Measurements from ENCODE around the gene LMOD2. TPM values are rescaled to one million over a fixed set of nuclear protein-coding genes. Genes with fewer than 3 reads are reported as not detected.

Gene LMOD2
- total RNA-seq, 2 experiments from 2014 or later: not detected

DNA sequence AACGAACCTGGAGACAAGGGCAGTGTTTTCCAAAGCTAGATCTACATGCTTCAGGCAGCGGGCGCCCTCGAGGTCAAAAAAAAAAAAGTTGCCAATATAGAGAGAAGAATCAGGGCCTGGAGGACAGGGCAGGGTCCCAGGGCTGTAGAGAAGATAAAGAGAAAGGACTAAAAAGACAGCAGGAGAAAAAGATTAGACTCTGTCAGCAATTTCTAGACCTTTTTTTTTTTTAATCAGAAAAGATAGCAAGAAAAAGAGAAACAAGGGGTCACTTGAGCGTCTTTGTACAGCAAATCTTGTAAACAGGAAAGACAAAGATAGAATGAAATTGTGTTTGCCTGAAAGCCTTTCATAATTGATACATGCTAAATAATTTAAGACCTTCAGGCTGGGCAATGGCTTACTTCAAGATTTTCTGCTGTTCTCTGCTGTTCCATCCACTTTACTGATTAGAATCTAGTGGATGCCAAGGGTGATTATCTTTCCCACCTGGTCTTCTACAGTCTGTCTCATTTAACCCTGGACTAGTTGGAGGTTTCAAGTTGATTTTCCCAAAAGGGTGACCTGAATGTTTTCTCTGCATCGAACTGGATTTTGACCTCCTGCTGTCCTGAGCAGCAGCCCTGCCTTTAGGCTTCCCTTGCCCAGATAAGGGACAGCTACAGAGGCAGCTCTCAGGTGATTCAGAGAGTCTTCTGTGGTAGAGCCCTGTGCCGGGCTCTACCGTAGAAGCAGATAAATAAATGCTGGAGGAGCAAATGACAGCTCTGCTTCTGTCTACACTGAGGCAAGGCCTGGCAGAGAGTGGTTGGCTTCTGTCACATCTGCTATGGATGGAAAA lies 5.1 kb downstream of the LMOD2 start:
- H3K27ac Mint-ChIP-seq: no peak overlapping the region
- Histone ChIP-seq H3K9me3 (ENCODE audit: control insufficient read depth in 1 of 2, insufficient read depth in 1 of 2, low read length in 2 of 2) (no peaks in the 10 kb centered on the region), H3K4me1 (ENCODE audit: insufficient read depth, low read length) (no peaks in the 10 kb centered on the region), H3K27me3 (ENCODE audit: control insufficient read depth in 1 of 2, insufficient read depth in 2 of 2, low read length in 2 of 2) (peaks cover 5 to 10% of the 10 kb centered on the region in 2 experiments), H3K36me3 (ENCODE audit: insufficient read depth, low read length) (no peaks in the 10 kb centered on the region), H3K4me3 (ENCODE audit: low read length) (no peak overlapping the region), H3K27ac (ENCODE audit: low read depth in 1 of 2, low read length in 2 of 2) (no peak overlapping the region)
- DNase-seq: no peak
- no peaks in the 10 kb centered on the region for H3K36me3 Mint-ChIP-seq (ENCODE audit: low read depth)
- no peaks in the 10 kb centered on the region for H3K9me3 Mint-ChIP-seq
- intact Hi-C loops (cut with DNase I, micrococcal nuclease): no loop called here
- TF ChIP-seq, protein P1, sequence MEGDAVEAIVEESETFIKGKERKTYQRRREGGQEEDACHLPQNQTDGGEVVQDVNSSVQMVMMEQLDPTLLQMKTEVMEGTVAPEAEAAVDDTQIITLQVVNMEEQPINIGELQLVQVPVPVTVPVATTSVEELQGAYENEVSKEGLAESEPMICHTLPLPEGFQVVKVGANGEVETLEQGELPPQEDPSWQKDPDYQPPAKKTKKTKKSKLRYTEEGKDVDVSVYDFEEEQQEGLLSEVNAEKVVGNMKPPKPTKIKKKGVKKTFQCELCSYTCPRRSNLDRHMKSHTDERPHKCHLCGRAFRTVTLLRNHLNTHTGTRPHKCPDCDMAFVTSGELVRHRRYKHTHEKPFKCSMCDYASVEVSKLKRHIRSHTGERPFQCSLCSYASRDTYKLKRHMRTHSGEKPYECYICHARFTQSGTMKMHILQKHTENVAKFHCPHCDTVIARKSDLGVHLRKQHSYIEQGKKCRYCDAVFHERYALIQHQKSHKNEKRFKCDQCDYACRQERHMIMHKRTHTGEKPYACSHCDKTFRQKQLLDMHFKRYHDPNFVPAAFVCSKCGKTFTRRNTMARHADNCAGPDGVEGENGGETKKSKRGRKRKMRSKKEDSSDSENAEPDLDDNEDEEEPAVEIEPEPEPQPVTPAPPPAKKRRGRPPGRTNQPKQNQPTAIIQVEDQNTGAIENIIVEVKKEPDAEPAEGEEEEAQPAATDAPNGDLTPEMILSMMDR (IDR thresholded peaks at IDR 0.05): no peak
- no peak for ATAC-seq (ENCODE audit: poor library complexity)
- ChIA-PET CTCF (interaction anchor here (0.9 kb wide), 1 partner anchor 12 kb away, joined by 3 read pairs; no protein-coding TSS in a partner anchor), POLR2A (no interaction called here)
- no peak overlapping the region for H3K4me3 Mint-ChIP-seq
- H3K4me1 Mint-ChIP-seq (ENCODE audit: low read depth): no peaks in the 10 kb centered on the region
- H3K27me3 Mint-ChIP-seq: peaks cover 50% of the 10 kb centered on the region

DNA sequence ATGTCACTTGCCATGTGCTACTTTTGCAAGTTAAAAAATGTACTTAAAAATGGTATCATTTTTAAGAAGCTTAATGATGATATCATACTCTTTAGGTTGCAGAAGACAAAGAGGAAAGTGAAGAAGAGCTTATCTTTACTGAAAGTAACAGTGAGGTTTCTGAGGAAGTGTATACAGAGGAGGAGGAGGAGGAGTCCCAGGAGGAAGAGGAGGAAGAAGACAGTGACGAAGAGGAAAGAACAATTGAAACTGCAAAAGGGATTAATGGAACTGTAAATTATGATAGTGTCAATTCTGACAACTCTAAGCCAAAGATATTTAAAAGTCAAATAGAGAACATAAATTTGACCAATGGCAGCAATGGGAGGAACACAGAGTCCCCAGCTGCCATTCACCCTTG lies 6.1 kb downstream of the LMOD2 start:
- H3K4me1 ChIP-seq (ENCODE audit: insufficient read depth, low read length): no peaks in the 10 kb centered on the region
- Mint-ChIP-seq H3K27ac (no peak overlapping the region), H3K27me3 (peaks cover 48% of the 10 kb centered on the region), H3K9me3 (no peaks in the 10 kb centered on the region), H3K4me1 (ENCODE audit: low read depth) (no peaks in the 10 kb centered on the region), H3K4me3 (no peak overlapping the region), H3K36me3 (ENCODE audit: low read depth) (no peaks in the 10 kb centered on the region)
- H3K27me3 ChIP-seq (ENCODE audit: control insufficient read depth in 1 of 2, insufficient read depth in 2 of 2, low read length in 2 of 2): peaks cover 5 to 10% of the 10 kb centered on the region in 2 experiments
- TF ChIP-seq, protein P1 (IDR thresholded peaks at IDR 0.05): no peak
- no peaks in the 10 kb centered on the region for H3K9me3 ChIP-seq (ENCODE audit: control insufficient read depth in 1 of 2, insufficient read depth in 1 of 2, low read length in 2 of 2)
- ChIA-PET CTCF (interaction anchor here (0.9 kb wide), 1 partner anchor 13 kb away, joined by 3 read pairs; no protein-coding TSS in a partner anchor), POLR2A (no interaction called here)
- ATAC-seq (ENCODE audit: poor library complexity) (no peak), DNase-seq (no peak)
- H3K27ac ChIP-seq (ENCODE audit: low read depth in 1 of 2, low read length in 2 of 2): no peak overlapping the region
- intact Hi-C loops (cut with DNase I, micrococcal nuclease): no loop called here
- no peaks in the 10 kb centered on the region for H3K36me3 ChIP-seq (ENCODE audit: insufficient read depth, low read length)
- no peak overlapping the region for H3K4me3 ChIP-seq (ENCODE audit: low read length)

DNA sequence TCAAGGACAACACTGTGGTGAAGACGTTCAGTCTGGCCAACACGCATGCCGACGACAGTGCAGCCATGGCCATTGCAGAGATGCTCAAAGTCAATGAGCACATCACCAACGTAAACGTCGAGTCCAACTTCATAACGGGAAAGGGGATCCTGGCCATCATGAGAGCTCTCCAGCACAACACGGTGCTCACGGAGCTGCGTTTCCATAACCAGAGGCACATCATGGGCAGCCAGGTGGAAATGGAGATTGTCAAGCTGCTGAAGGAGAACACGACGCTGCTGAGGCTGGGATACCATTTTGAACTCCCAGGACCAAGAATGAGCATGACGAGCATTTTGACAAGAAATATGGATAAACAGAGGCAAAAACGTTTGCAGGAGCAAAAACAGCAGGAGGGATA lies 6.6 kb downstream of the LMOD2 start:
- no peak overlapping the region for H3K27ac ChIP-seq (ENCODE audit: low read depth in 1 of 2, low read length in 2 of 2)
- no peaks in the 10 kb centered on the region for H3K9me3 Mint-ChIP-seq
- no peaks in the 10 kb centered on the region for H3K4me1 Mint-ChIP-seq (ENCODE audit: low read depth)
- H3K9me3 ChIP-seq (ENCODE audit: control insufficient read depth in 1 of 2, insufficient read depth in 1 of 2, low read length in 2 of 2): no peaks in the 10 kb centered on the region
- CTCF ChIA-PET: no interaction called here
- intact Hi-C loops (cut with DNase I, micrococcal nuclease): no loop called here
- H3K27me3 Mint-ChIP-seq: peaks cover 44% of the 10 kb centered on the region
- no peaks in the 10 kb centered on the region for H3K36me3 ChIP-seq (ENCODE audit: insufficient read depth, low read length)
- H3K27ac Mint-ChIP-seq: no peak overlapping the region
- ATAC-seq (ENCODE audit: poor library complexity) (no peak), DNase-seq (no peak)
- TF ChIP-seq, protein P1 (IDR thresholded peaks at IDR 0.05): no peak
- POLR2A ChIA-PET: no interaction called here
- H3K4me1 ChIP-seq (ENCODE audit: insufficient read depth, low read length): no peaks in the 10 kb centered on the region
- no peaks in the 10 kb centered on the region for H3K36me3 Mint-ChIP-seq (ENCODE audit: low read depth)
- H3K4me3 Mint-ChIP-seq: no peak overlapping the region
- H3K27me3 ChIP-seq (ENCODE audit: control insufficient read depth in 1 of 2, insufficient read depth in 2 of 2, low read length in 2 of 2): peaks cover 5 to 10% of the 10 kb centered on the region in 2 experiments
- no peak overlapping the region for H3K4me3 ChIP-seq (ENCODE audit: low read length)
